HT1080 (cell line): Measurements from ENCODE around the gene CPNE4. TPM values are rescaled to one million over a fixed set of nuclear protein-coding genes. Genes with fewer than 3 reads are reported as not detected.
"Not testable (repeated sequence)": the region's sequence is repeated elsewhere in the genome, so short reads cannot be mapped to it uniquely, and the experiment has no call there.

Experiments used
- DNase-seq: peaks from one replicate; pipeline ENCODE4 v3.0.0-alpha.2; 2015; ENCODE audit warnings: low read depth
- total RNA-seq: library from RNA; depleted of rRNA; stranded (reverse); fragments of >200 nt; shearing (Covaris generic); gene quantifications from 2 replicates; pipeline ENCODE4 v1.2.3, GENCODE V29; 2014

The CPNE4 gene
- total RNA-seq, 1 experiment from 2014 or later = not detected

DNA sequence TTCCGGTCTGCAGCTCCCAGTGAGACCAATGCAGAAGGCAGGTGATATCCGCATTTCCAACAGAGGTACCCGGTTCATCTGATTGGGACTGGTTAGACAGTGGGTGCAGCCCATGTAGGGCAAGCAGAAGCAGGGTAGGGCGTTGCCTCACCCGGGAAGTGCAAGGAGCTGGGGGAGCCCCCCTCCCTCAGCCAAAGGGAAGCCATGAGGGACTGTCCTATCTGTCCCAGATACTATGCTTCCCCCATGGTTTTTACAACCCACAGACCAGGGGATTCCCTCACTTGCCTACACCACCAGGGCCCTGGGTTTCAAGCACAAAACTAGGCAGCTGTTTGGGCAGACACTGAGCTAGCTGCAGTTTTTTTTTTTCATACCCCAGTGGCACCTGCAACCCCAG is 71.8 kb downstream of the CPNE4 start:
- DNase-seq = no peak

DNA sequence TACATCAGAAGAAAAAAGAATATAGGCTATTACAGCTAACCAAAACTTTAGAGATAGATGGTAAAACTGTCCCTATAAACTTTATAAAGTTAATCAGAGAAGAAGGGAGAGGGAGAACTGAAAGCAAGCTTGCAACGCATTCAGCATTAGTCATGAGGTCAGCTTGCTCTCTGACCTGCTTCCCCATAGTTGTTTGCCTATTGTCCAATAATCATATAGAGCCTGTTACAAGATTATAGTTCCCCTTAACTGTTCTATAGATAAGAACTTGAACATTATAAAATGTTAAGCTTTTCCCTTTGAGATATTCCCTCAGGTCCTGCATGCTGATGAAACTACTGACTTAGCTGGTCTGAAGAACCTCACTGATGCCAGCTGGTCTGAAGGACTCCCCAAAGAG is 74.5 kb downstream of the CPNE4 start:
- DNase-seq = no peak

DNA sequence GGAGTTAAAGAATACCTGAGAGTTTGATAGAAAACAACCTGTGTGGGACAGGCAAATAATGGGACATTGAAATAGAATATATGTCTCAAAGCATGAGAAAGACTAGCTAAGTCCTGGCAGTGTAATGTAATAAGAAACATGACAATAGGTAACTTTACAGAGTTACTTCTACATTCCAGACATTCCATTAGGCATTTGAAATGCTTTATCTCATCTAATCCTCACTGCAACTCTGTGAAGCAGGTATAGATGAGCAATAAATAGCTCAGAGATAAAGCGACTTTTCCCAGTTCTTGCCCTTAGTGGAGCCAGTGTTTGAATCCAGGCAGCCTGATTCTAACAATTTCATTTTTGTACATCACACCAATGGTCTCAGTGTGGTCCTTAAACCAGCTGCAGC is 76.8 kb downstream of the CPNE4 start:
- no peak for DNase-seq

DNA sequence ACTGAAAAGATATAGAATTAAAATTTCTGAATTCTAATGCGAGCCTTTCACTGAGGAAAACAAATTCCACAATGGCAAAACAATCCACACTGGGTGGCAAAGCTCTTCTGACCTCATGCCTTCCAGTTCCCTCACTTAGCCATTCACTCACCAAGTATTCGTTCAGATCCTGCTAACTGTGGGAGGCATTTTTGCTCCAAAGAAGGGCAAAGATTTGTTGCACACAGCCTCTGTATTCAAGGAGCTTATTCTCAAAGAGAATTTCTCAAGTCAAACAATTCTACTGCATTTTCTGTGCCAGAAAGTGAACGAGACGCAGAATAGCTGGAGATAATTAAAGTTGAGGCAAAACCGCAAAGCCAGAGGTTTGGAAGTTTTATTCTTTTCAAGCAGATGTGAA is 77.3 kb downstream of the CPNE4 start:
- no peak for DNase-seq

DNA sequence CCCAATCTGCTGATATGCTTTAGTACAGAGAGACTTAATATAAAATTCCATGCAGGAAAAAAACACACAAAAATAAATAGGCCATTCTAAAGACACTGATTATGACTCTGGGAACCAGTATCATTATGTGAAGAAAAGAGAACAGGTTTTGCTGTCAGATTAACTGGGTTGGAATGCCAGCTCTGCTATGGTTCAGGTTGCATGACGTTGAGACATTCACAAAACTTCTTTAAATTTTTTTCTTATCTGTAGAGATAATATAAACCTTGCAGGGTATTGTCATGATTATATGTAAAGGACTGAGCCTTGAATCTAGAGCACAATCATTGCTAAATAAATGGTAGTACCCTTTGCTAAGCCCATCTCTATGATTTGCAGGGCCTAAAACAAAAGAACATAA is 86.0 kb downstream of the CPNE4 start:
- no peak for DNase-seq

DNA sequence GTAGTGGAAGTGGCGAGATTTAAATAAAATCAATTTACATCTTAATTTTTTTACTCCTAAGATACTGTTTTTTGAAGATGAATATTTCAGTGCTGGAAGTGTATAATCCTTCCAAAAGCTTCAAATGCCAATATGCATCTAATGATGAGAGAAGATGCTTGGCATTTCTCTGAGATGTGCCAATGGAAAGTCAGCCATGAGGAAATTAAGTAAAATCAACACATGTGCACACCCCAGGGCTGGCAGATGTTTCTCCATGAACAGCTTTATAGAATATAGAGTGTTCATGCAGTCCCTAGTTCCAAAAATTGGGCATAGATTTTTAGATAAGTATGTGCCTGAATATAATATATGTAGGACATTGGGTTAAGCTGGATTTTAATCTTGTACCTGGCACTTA is 90.1 kb downstream of the CPNE4 start:
- no peak for DNase-seq

DNA sequence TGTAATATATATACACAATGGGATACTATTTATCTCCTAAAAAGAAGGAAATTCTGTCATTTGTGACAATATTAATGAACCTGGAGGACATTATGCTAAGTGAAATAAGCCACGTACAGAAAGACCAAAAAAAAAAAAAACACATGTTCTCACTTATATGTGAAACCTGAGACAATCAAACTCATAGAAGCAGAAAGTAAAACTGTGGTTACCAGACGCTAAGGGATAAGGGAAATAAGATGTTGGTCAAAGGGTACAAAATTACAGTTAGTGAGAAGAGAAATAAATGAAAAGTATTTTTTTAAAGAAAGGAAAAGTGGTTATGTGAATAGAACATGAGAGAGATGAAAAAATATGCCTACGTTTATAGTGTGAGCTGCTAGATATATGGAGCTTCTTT is 101.1 kb downstream of the CPNE4 start:
- DNase-seq = no peak

DNA sequence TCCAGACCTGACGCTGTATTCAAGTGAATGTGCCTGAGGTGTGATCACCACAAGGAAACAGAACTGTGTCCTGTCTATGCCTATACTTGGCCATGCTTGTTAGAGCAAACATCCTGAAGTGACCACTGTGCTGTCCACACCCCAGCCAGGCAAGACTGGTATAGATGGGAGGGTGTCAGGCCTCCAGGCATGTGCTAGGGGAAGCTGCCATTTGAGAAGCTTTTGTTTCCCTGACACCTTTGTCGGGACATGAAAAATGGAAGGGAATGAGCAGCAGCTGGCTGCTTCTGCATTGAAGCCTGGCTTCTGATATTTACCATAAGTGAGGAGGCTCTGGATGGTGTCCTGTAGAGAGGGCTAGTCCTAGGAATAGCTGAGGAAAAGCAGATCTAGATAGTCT is 106.2 kb downstream of the CPNE4 start:
- no peak for DNase-seq

DNA sequence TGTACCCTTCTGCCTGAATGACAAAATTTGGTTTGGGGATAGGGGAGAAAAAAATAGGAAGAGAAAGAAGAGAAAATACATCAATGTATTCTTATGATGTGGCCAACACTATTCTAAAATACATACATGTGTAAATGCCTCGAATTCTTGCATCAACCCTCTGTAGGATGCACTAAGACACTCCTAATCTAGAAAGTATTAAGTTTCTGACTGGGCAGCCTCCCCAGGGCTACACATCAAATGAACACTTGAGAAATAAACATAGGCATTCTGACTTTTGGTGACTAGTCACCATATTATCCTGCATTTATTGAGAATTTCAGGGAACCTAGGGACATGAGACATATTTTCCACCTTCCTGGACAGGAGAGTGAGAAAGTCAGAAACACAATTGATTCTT is 109.2 kb downstream of the CPNE4 start:
- no peak for DNase-seq

DNA sequence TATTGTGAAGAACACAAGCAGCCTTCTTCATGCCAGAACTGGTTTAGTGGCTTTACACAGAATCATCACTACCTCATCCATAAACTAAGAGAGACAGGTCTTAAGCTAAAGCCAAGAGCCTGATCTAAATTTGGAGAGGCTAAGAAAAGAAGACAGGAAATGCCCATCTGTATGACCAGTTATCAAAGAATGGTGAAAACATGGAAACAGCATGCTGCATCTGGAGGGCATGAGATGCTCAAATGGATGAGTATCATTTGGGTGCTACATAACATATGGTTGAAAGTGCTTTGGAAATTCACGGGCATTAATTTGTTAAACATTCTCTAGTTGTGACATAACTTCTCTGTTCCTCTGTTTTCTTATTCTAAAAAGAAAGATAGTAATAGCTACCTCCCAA is 112.5 kb downstream of the CPNE4 start:
- DNase-seq = no peak

DNA sequence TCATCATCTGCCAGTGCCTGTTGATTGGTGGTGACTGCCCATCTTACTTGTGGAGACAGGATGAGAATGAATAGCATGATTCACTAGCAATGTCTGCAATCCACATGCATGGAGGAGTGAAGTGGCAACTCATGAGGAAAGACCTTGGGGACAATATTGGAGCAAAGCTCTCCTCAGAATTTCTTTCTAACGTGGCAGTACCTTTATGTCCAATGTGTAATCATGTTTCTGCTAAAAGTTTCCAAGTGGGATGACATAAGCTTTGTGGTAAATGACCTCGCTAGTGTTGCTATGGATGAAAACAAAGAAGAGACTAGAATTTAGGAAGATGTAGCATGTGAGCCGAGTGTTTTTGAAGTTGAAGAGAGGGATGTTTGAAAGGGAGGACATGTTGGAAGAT is 117.8 kb downstream of the CPNE4 start:
- DNase-seq = no peak

DNA sequence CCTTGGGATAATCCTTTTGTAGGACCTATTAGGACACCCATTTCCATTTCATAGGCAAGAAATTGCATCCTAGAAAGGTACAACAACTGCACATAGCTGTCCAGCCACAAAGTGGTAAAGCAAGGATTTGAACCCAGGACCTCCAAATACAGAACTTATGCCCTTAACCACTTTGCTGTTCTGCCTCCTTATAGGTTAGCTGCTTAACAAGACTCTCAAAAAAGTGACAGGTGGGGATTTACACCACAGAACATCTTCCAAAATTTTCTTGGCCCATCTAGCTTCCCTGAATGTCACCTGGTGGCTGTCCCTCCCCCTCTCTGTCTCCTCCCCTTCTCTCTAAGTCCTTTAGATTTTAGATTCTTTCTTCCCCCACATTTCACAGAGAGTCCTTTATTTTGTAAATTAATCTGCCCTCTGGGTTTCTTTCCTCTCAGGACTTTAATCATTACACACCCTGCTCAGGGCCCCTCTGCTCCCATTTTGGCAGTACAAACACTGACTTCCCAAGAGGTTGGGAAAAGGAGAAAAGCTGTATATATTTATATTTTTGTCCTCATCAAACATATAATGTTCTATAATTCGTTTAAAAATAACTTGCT is 120.6 kb downstream of the CPNE4 start:
- no peak for DNase-seq

DNA sequence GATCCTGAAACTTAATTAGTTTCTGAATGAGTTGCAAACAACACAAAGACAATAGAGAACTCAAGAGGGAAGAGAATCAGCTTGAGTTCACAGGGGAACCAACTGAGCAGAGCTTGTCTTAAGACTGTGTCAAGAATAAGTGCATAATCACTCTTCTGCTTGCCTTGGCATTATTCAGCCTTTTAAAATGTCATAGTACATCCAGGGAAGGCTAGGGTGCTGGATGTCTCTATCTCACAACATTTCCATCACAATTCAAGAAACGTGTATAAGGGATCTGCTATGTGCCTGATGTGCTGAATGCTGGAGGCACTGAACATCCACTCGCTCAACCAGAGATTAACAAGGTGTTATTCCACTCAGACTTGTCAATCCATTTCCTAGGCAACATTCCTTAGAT is 122.6 kb downstream of the CPNE4 start:
- DNase-seq = no peak

DNA sequence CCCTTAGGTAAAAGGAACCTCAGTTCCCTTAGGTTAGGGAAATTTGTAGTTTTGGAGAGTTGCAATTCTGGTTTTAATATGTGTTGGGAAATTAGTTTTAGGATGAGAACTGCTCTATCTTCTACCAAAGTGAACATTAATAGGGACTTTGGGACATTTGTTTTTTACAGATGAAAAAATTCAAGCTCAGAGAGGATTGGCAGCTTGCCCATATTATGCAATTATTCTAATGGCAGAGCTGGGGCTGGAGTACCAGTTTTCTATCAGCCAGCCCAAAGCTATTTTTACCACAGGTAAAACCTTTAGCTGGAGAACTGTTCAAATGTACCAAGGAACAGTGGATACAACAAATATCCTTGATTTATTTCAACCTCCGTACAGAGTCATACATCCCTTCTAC is 127.0 kb downstream of the CPNE4 start:
- no peak for DNase-seq

DNA sequence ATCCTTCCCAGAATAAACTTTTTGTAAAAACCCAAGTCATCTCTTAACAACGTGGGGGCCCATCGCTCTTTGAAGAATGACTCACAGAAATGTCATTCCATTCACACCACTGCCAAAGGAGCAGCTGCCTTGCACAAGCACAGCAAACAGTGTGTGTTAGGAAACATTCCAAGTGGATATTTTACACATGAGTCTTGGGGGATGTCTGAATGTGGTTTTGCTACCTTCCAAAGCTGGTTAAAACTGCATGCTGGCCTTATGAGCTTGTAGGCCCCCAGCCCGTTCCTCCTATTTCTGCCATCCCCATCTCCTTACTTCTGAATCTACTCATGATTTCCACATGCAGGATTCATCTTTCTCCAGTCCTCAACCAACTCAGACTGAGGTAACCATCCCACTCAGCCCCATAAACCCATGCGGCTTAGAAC is 130.8 kb downstream of the CPNE4 start:
- DNase-seq = peak; percentile 73

DNA sequence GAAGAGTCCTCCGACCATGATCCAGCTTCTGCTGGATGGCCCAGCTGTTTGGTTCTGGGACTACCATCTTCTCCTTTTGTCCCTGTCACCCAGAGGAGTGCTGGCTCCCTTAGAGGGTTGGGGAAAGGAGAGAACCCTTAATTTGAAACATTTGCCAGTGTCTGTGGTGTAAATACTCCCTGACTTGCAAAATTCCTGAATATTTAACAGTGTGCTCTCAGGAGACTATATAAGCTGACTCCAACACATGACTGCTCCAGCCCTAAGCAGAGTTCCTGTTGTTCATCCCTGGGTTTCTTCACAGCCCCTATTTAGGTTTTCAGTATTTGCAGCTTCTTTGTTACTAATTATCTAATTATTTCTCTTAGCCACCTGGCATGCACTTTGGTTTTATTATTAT is 133.1 kb downstream of the CPNE4 start:
- DNase-seq = no peak

DNA sequence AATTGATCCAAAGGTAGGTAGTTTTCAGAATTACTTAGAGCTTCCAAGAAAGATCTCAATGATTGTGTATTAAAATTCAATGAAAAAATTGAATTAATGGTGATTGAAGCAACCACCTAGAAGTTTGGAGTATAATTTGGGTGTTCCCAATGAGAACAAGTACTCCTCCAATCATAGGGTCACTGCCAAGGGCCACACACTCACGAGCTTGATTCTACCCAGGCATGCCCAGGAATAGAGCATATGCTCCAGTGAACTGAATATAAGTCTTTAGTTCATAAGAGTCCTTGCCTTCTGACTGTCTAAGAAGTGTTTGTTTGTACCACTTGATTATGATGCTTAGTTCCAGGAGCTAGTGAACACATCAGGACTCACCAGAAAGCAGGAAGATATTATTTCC is 133.9 kb downstream of the CPNE4 start:
- no peak for DNase-seq

DNA sequence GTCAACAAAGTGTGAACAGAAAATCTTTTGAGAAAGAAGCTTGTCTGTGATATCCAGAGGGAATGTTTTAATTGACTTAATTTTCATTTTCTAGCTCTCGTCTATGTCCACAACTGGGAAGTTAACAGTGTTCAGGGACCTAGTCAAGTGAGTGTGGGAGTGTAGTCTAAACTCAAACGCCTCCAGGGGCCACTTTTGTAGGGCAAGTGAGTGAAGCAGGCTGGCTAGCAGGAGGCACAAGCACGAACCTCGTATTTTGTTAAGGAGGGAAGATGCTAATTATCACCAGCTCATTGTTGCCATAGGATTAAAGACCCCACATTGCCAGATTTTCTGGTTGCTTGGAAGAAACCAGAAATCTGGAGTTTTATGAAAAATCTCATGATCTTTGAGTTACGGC is 135.8 kb downstream of the CPNE4 start:
- no peak for DNase-seq

DNA sequence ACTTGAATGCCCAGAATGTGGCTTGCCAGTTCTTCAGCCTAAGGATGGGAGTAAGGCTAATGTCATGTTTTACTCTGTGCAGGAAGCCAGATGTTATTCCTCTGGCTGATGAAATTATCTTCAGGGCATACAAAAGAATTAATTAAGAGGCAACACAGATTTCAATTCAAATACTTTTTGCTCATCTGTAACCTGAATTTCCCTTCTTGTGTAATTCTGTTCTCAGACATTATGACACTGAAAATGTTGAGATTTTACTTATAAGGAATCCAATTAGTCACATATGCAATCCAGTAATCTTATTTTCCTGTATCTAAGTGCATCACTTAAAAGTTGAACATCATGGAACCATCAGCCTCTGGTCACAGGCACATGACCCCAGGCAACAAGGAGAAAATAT is 136.5 kb downstream of the CPNE4 start:
- no peak for DNase-seq

DNA sequence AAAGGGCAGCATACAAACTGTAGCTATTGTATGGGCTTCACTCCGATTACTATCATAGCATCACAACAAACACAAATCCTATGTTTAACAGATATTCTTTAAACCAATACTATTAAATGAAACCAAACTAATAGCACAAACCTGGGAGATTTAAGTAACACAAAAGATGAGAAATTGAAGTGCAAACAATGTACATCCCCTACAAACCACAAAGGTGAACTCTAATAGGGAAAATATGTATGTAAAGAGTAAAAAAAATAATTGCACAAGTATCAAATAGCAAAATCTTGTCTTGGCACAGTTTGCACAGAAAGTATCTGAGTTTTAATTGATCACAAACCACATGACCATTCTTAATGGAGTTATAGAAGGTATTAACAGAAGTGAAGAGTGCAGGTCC is 138.5 kb downstream of the CPNE4 start:
- no peak for DNase-seq

DNA sequence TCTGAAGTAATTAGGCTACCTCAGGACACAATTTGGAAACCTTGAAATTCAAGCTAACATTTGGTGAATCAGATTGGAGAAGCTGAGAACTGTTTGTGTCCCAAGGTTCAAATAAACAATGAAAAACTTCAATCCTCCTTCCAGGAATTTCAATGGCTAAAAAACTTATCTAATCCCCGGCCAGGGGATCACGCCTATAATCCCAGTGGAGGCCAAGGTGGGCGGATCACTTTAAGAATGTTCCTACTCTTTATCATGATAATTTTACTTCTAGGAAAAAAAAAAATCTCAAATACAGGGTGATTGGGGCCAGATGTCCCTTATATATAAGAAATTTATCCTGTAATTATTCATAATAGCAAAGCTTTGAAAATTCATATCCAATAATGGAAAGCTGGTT is 139.0 kb downstream of the CPNE4 start:
- no peak for DNase-seq

DNA sequence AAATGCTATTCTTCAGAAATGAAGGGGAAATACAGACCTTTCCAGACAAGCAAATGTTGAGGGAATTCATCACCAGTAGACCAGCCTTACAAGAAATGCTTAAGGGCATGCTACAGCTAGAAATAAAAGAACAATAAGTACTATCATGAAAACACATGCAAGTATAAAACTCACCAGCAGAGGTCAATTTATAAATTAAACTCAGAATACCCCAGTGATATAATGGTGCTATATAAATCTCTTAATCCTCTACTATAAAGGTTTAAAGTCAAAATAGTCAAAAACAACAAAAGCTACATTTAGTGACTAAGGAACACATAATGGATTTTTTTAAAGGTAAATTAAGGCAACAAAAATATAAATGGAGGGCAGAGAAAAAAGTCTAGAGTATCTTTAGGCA is 142.5 kb downstream of the CPNE4 start:
- no peak for DNase-seq

DNA sequence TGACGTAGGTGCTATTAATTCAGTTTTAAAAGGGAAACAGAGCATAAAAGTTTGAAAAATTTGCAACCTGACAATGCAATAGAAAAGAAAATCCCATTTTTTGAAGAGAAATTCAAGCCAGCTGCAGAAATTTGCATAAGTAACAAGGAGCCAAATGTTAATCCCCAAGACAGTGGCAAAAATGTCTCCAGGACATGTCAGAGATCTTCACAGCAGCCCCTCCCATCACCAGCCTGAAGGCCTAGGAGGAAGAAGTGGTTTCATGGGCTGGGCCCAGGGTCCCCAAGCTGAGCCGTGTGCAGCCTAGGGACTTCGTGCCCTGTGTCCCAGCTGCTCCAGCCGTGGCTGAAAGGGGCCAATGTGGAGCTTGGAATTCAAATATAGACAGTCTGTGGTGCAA is 148.9 kb downstream of the CPNE4 start:
- not testable (repeated sequence) for DNase-seq

DNA sequence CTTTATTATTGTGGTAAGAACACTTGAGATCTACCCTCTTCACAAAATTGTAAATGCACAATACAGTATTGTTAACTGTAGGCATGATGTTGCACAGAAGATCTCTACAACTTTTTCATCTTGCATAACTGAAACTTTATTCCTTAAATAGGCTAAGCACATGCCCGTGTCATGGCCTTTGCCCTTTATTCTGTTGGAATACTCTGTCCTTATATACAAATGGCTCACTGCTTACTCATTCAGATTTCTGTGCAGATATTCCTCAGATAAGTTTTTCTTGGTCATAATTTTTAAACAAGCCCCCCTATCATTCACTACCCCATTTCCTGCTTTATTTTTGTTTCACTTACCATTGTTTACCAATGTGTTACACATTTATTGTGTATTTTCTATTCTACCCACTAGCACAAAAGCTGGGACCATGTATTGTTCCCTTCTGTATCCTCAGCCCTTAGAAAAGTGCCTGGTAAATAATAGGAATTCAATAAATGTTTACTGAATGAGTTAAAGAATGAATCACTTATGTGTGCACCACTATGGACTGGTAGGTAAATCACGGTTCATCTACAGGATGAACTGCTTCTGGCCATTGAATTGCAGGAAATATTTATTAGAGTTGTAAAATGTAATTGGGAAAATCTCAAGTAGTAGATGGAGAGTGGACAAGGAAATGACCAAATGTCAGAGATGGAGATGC is 151.0 kb downstream of the CPNE4 start:
- DNase-seq = no peak
